SK-N-DZ (cell line): Measurements from ENCODE around the gene MAGEB5. TPM values are rescaled to one million over a fixed set of nuclear protein-coding genes. Genes with fewer than 3 reads are reported as not detected.
A peak's percentile ranks its signal among the peaks of the same experiment; 100 is the strongest.
"Not testable (repeated sequence)": the region's sequence is repeated elsewhere in the genome, so short reads cannot be mapped to it uniquely, and the experiment has no call there.

Experiments
- DNase-seq: peaks from one replicate; pipeline ENCODE4 v3.0.0-alpha.2; 2015; ENCODE audit warnings: low spot score
- polyA plus RNA-seq, 2 experiments: library from polyadenylated mRNA; depleted of rRNA; stranded (reverse); fragments of >200 nt; gene quantifications; 2 replicates each; pipeline ENCODE4 v1.2.3, GENCODE V29; 2014

The MAGEB5 gene
- not detected in 2 replicates for polyA plus RNA-seq (2014; cell fraction: cytosol; rRNA removed)
- not detected in 2 replicates for polyA plus RNA-seq (2014; cell fraction: nucleus; rRNA removed)

GRCh38 chrX:26215869-26216268 lies at the start of gene MAGEB5:
TSS of gene MAGEB5 (plus strand) at chrX:26216169. CDS start at chrX:26217302, 1,133 bp downstream.
- no peak for DNase-seq

- DNase-seq, result no peak
Observed at GRCh38 chrX:26192204-26192603, 23.8 kb upstream of the MAGEB5 start, which contains the start of gene MAGEB6. TSS of gene MAGEB6 (plus strand) at chrX:26192440. CDS start at chrX:26193847, 1,407 bp downstream.

GRCh38 chrX:26203561-26203960 lies 12.4 kb upstream of the MAGEB5 start:
- no peak for DNase-seq

- not testable (repeated sequence) for DNase-seq
Observed at GRCh38 chrX:26204717-26205116, 11.3 kb upstream of the MAGEB5 start.

- DNase-seq, result no peak
Observed at GRCh38 chrX:26208012-26208411, 8.0 kb upstream of the MAGEB5 start.

GRCh38 chrX:26219351-26219750 lies 3.4 kb downstream of the MAGEB5 start:
- DNase-seq, result peak; percentile 81

GRCh38 chrX:26234177-26234576 lies 18.2 kb downstream of the MAGEB5 start:
- DNase-seq, result no peak

GRCh38 chrX:26253526-26253925 lies 37.6 kb downstream of the MAGEB5 start:
- no peak for DNase-seq

GRCh38 chrX:26254436-26254835 lies 38.5 kb downstream of the MAGEB5 start:
- DNase-seq, result no peak

GRCh38 chrX:26262121-26262523 lies 46.2 kb downstream of the MAGEB5 start:
- no peak for DNase-seq
